HT1080 (cell line): ENCODE data around the gene SMIM35. TPM values are rescaled to one million over a fixed set of nuclear protein-coding genes. Genes with fewer than 3 reads are reported as not detected.

Source experiments
- DNase-seq: peaks from one replicate; pipeline ENCODE4 v3.0.0-alpha.2; 2015; ENCODE audit warnings: low read depth
- total RNA-seq: library from RNA; depleted of rRNA; stranded (reverse); fragments of >200 nt; shearing (Covaris generic); gene quantifications from 2 replicates; pipeline ENCODE4 v1.2.3, GENCODE V29; 2014

SMIM35 gene
- total RNA-seq, 1 experiment from 2014 or later: not detected

- DNase-seq: no peak
These were observed 27.4 kb downstream of the SMIM35 start for GRCh38 chr11:118059246-118059940.

GRCh38 chr11:118058311-118059245, 28.2 kb downstream of the SMIM35 start:
- DNase-seq: no peak

- no peak for DNase-seq
These were observed 29.3 kb downstream of the SMIM35 start for GRCh38 chr11:118057251-118058145.

- DNase-seq: no peak
These were observed 30.0 kb downstream of the SMIM35 start for GRCh38 chr11:118056806-118057205.

GRCh38 chr11:118055966-118056365, 30.8 kb downstream of the SMIM35 start:
- no peak for DNase-seq

- DNase-seq: no peak
These were observed 31.8 kb downstream of the SMIM35 start for GRCh38 chr11:118054712-118055640.

GRCh38 chr11:118052581-118053206, 34.1 kb downstream of the SMIM35 start:
- DNase-seq: no peak

GRCh38 chr11:118051611-118052461, 34.9 kb downstream of the SMIM35 start:
- no peak for DNase-seq

GRCh38 chr11:118051136-118051610, 35.6 kb downstream of the SMIM35 start:
- DNase-seq: no peak

- DNase-seq: no peak
These were observed 36.4 kb downstream of the SMIM35 start for GRCh38 chr11:118050208-118050891.

GRCh38 chr11:118049771-118050170, 37.0 kb downstream of the SMIM35 start:
- DNase-seq: no peak

GRCh38 chr11:118048472-118049370, 38.0 kb downstream of the SMIM35 start:
- no peak for DNase-seq

GRCh38 chr11:118047749-118048148, 39.0 kb downstream of the SMIM35 start:
- no peak for DNase-seq

GRCh38 chr11:118046964-118047700, 39.6 kb downstream of the SMIM35 start:
- DNase-seq: no peak

GRCh38 chr11:118046051-118046963, 40.5 kb downstream of the SMIM35 start:
- DNase-seq: no peak
